Neural cell (in vitro differentiated cells): ENCODE results near the gene LRP2. TPM values are rescaled to one million over a fixed set of nuclear protein-coding genes. Genes with fewer than 3 reads are reported as not detected.

ENCODE experiments used
- H2AFZ ChIP-seq: fragments of 200-600, 300-800 bp; sonication (generic), shearing (Covaris generic); 2 replicates; pipeline ENCODE4 v1.6.0; 2014; ENCODE audit warnings: low read depth, mild to moderate bottlenecking, antibody characterized with exemption, low read length, moderate library complexity
- H3F3A ChIP-seq: fragments of 200-600 bp; shearing (Covaris generic); 2 replicates; pipeline ENCODE4 v1.6.1; 2016; ENCODE audit warnings: mild to moderate bottlenecking, moderate library complexity, mixed read lengths, antibody characterized with exemption, low read length; ENCODE audit not compliant: insufficient read depth, poor library complexity, severe bottlenecking
- H3K27ac ChIP-seq: fragments of 200-600, 300-800 bp; sonication (generic), shearing (Covaris generic); 2 replicates; pipeline ENCODE4 v1.5.1; 2014; ENCODE audit warnings: mild to moderate bottlenecking, low read length, moderate library complexity
- H3K27me3 ChIP-seq: fragments of 300-800, 200-600 bp; sonication (generic), shearing (Covaris generic); 2 replicates; pipeline ENCODE4 v1.6.0; 2014; ENCODE audit warnings: mild to moderate bottlenecking, low read depth, low read length, moderate library complexity; ENCODE audit not compliant: insufficient read depth
- H3K36me3 ChIP-seq: fragments of 300-800, 200-600 bp; sonication (generic), shearing (Covaris generic); 2 replicates; pipeline ENCODE4 v1.5.1; 2014; ENCODE audit warnings: mild to moderate bottlenecking, antibody characterized with exemption, low read length, moderate library complexity; ENCODE audit not compliant: insufficient read depth
- H3K4me2 ChIP-seq: fragments of 300-800, 200-600 bp; sonication (generic), shearing (Covaris generic); 2 replicates; pipeline ENCODE4 v1.6.0; 2014; ENCODE audit warnings: mild to moderate bottlenecking, low read length
- H3K4me3 ChIP-seq: fragments of 300-800, 200-600 bp; sonication (generic), shearing (Covaris generic); 2 replicates; pipeline ENCODE4 v1.5.1; 2014; ENCODE audit warnings: mild to moderate bottlenecking, low read length, moderate library complexity
- H3K79me2 ChIP-seq: fragments of 200-600 bp; shearing (Covaris generic); replicated peaks from 2 replicates; pipeline ENCODE4 v1.6.0; 2014; ENCODE audit warnings: mild to moderate bottlenecking, low read length, moderate library complexity; ENCODE audit not compliant: insufficient read depth
- H3K9ac ChIP-seq: fragments of 300-800, 200-600 bp; sonication (generic), shearing (Covaris generic); 2 replicates; pipeline ENCODE4 v1.6.1; 2016; ENCODE audit warnings: mild to moderate bottlenecking, low read length, mixed read lengths
- H3K9me2 ChIP-seq: fragments of 200-600 bp; shearing (Covaris generic); 2 replicates; pipeline ENCODE4 v1.6.1; 2016; ENCODE audit warnings: mild to moderate bottlenecking, low read length, mixed read lengths; ENCODE audit not compliant: insufficient read depth
- H3K9me3 ChIP-seq: fragments of 200-600, 300-800 bp; sonication (generic), shearing (Covaris generic); 2 replicates; pipeline ENCODE4 v1.6.1; 2016; ENCODE audit warnings: mild to moderate bottlenecking, mixed run types, low read length, moderate library complexity, mixed read lengths
- H4K20me1 ChIP-seq: fragments of 200-600 bp; shearing (Covaris generic); 2 replicates; pipeline ENCODE4 v1.6.1; 2016; ENCODE audit warnings: mild to moderate bottlenecking, mixed run types; ENCODE audit not compliant: insufficient read depth
- EP300 ChIP-seq: fragments of 450-650 bp; conservative IDR thresholded peaks from 2 replicates; pipeline ENCODE4 v1.6.1; 2014; ENCODE audit warnings: antibody characterized with exemption, mild to moderate bottlenecking, moderate library complexity; ENCODE audit not compliant: poor library complexity, severe bottlenecking
- EZH2 ChIP-seq: fragments of 200-600, 300-800 bp; shearing (Covaris generic), sonication (generic); IDR thresholded peaks from 2 replicates; pipeline ENCODE4 v1.6.1; 2014; ENCODE audit warnings: antibody characterized with exemption, low read length, borderline replicate concordance, mild to moderate bottlenecking; ENCODE audit not compliant: insufficient read depth, poor library complexity, severe bottlenecking
- MXI1 ChIP-seq: fragments of 450-650 bp; conservative IDR thresholded peaks from 2 replicates; pipeline ENCODE4 v1.6.1; 2014; ENCODE audit warnings: antibody characterized with exemption, mild to moderate bottlenecking; ENCODE audit not compliant: poor library complexity, severe bottlenecking
- POLR2AphosphoS5 ChIP-seq: IDR thresholded peaks from 2 replicates; pipeline ENCODE4 v1.6.1; 2012
- RAD21 ChIP-seq: fragments of 450-650 bp; conservative IDR thresholded peaks from 2 replicates; pipeline ENCODE4 v1.6.1; 2014; ENCODE audit warnings: antibody characterized with exemption, mild to moderate bottlenecking, moderate library complexity
- SMC3 ChIP-seq: fragments of 450-650 bp; conservative IDR thresholded peaks from 2 replicates; pipeline ENCODE4 v1.6.1; 2014; ENCODE audit warnings: antibody characterized with exemption, mild to moderate bottlenecking, moderate library complexity; ENCODE audit not compliant: poor library complexity
- TAF1 ChIP-seq: IDR thresholded peaks from 2 replicates; pipeline ENCODE4 v1.6.1; 2012; ENCODE audit warnings: low read depth
- polyA plus RNA-seq: library from polyadenylated mRNA; depleted of rRNA; stranded (reverse); fragments of >200 nt; gene quantifications from 2 replicates; pipeline ENCODE4 v1.2.3, GENCODE V29; 2014
- TF ChIP-seq, protein P1 (sequence below): fragments of 450-650 bp; IDR thresholded peaks from 2 replicates; pipeline ENCODE4 v1.5.1; 2014; ENCODE audit warnings: antibody characterized with exemption, mild to moderate bottlenecking, moderate library complexity; ENCODE audit not compliant: poor library complexity, severe bottlenecking
- TF ChIP-seq, protein P2 (sequence below): IDR thresholded peaks from 2 replicates; pipeline ENCODE4 v1.6.1; 2012; ENCODE audit warnings: borderline replicate concordance

LRP2 gene
- polyA plus RNA-seq, 1 donor from 2014 or later = 1.8 TPM

DNA sequence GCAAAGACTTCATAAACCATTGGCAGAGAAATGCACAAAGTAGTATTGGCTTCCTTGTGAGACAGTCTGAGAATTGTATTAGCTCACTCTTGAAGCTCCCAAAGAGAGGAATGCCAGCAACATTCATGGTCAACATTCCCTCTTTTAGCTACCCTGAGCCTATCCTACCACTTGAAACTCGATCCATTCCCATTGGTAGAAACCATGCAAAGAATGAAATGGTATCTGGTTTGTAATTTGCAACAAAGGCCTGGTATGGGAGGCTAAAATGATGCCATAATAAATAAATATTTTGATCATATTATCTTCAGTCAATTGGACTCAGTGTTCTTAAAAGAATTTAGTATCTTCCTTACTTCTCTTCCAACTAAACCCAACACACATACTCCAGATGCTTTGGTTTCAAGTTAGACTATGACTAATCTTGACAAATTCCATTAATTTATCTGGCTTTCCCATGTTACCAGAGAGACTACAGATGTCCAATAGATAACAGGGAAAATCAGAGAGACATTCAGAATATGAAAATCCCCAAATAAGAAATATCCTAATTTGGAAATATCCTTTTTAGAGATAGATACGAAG, 190.1 kb downstream of the LRP2 start:
- H3K9ac ChIP-seq = no peak overlapping the region
- H3K9me2 ChIP-seq = no peaks in the 10 kb centered on the region
- H3K36me3 ChIP-seq = no peaks in the 10 kb centered on the region
- H3F3A ChIP-seq = no peaks in the 10 kb centered on the region
- H3K27ac ChIP-seq = no peak overlapping the region
- H4K20me1 ChIP-seq = no peaks in the 10 kb centered on the region
- H3K9me3 ChIP-seq = no peaks in the 10 kb centered on the region
- no peak overlapping the region for H3K4me3 ChIP-seq
- H3K4me2 ChIP-seq = no peak overlapping the region
- TF ChIP-seq SMC3 (no peak), POLR2AphosphoS5 (no peak), MXI1 (no peak)
- TF ChIP-seq, protein P1, sequence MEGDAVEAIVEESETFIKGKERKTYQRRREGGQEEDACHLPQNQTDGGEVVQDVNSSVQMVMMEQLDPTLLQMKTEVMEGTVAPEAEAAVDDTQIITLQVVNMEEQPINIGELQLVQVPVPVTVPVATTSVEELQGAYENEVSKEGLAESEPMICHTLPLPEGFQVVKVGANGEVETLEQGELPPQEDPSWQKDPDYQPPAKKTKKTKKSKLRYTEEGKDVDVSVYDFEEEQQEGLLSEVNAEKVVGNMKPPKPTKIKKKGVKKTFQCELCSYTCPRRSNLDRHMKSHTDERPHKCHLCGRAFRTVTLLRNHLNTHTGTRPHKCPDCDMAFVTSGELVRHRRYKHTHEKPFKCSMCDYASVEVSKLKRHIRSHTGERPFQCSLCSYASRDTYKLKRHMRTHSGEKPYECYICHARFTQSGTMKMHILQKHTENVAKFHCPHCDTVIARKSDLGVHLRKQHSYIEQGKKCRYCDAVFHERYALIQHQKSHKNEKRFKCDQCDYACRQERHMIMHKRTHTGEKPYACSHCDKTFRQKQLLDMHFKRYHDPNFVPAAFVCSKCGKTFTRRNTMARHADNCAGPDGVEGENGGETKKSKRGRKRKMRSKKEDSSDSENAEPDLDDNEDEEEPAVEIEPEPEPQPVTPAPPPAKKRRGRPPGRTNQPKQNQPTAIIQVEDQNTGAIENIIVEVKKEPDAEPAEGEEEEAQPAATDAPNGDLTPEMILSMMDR = no peak
- TF ChIP-seq, protein P2, sequence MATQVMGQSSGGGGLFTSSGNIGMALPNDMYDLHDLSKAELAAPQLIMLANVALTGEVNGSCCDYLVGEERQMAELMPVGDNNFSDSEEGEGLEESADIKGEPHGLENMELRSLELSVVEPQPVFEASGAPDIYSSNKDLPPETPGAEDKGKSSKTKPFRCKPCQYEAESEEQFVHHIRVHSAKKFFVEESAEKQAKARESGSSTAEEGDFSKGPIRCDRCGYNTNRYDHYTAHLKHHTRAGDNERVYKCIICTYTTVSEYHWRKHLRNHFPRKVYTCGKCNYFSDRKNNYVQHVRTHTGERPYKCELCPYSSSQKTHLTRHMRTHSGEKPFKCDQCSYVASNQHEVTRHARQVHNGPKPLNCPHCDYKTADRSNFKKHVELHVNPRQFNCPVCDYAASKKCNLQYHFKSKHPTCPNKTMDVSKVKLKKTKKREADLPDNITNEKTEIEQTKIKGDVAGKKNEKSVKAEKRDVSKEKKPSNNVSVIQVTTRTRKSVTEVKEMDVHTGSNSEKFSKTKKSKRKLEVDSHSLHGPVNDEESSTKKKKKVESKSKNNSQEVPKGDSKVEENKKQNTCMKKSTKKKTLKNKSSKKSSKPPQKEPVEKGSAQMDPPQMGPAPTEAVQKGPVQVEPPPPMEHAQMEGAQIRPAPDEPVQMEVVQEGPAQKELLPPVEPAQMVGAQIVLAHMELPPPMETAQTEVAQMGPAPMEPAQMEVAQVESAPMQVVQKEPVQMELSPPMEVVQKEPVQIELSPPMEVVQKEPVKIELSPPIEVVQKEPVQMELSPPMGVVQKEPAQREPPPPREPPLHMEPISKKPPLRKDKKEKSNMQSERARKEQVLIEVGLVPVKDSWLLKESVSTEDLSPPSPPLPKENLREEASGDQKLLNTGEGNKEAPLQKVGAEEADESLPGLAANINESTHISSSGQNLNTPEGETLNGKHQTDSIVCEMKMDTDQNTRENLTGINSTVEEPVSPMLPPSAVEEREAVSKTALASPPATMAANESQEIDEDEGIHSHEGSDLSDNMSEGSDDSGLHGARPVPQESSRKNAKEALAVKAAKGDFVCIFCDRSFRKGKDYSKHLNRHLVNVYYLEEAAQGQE = no peak
- no peaks in the 10 kb centered on the region for H3K79me2 ChIP-seq
- no peak overlapping the region for H2AFZ ChIP-seq
- H3K27me3 ChIP-seq = no peaks in the 10 kb centered on the region

DNA sequence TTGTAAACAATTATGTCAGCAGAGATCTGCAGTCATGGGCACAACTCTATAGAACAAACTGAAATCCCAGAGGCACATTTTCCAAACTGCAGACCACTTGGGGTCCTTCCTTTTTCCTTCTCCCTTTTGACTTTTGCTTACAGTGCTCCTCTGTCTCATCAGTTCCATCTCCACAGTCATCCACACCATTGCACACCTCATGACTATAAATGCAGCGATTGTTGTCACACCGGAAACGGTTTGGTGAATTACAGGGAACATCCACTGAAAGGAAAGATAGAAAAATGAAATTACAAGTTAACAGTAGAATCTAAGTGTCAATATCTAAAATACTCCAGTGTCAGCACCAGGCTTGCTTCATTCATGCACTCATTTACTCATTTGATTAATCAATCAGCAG, 196.5 kb downstream of the LRP2 start:
- H3K9ac ChIP-seq = no peak overlapping the region
- H3F3A ChIP-seq = no peaks in the 10 kb centered on the region
- no peaks in the 10 kb centered on the region for H4K20me1 ChIP-seq
- H3K9me3 ChIP-seq = no peaks in the 10 kb centered on the region
- no peak overlapping the region for H3K4me2 ChIP-seq
- TF ChIP-seq TAF1 (no peak), EP300 (no peak), RAD21 (no peak), MXI1 (no peak), SMC3 (no peak), EZH2 (no peak), POLR2AphosphoS5 (no peak)
- TF ChIP-seq, protein P2 = no peak
- TF ChIP-seq, protein P1 = no peak
- H3K4me3 ChIP-seq = no peak overlapping the region
- H3K27me3 ChIP-seq = no peaks in the 10 kb centered on the region
- no peak overlapping the region for H2AFZ ChIP-seq
- H3K9me2 ChIP-seq = no peaks in the 10 kb centered on the region
- no peaks in the 10 kb centered on the region for H3K79me2 ChIP-seq
- H3K27ac ChIP-seq = no peak overlapping the region
- H3K36me3 ChIP-seq = no peaks in the 10 kb centered on the region
